ENCODE measurements around the gene GHRL. TPM values are rescaled to one million over a fixed set of nuclear protein-coding genes. Genes with fewer than 3 reads are reported as not detected.

Gene GHRL
- total RNA-seq, 1 donor from 2014 or later = 0.59 TPM

DNA sequence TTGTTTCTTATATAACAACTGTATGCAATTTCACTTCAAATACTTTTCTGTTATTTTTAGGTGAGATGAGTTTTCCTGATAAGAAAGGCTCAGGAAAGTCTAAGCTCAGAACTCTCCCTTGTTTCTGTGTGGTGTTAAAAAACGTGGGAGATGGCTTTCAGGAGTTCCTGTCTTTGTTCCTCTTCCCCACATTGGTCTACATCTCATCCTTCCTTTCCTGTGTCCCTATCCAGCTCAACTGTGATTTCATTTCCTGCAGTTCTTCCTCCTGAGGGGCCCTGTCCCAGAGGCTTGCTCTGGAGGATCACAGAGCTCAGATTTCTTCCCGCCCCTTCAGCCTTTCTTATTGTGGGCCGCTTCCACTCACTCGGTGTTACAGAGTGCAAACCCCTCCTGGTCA lies 17.0 kb upstream of the GHRL start:
- no peak for DNase-seq (ENCODE audit: extremely low spot score, unreplicated experiment)
- TF ChIP-seq, protein P1, sequence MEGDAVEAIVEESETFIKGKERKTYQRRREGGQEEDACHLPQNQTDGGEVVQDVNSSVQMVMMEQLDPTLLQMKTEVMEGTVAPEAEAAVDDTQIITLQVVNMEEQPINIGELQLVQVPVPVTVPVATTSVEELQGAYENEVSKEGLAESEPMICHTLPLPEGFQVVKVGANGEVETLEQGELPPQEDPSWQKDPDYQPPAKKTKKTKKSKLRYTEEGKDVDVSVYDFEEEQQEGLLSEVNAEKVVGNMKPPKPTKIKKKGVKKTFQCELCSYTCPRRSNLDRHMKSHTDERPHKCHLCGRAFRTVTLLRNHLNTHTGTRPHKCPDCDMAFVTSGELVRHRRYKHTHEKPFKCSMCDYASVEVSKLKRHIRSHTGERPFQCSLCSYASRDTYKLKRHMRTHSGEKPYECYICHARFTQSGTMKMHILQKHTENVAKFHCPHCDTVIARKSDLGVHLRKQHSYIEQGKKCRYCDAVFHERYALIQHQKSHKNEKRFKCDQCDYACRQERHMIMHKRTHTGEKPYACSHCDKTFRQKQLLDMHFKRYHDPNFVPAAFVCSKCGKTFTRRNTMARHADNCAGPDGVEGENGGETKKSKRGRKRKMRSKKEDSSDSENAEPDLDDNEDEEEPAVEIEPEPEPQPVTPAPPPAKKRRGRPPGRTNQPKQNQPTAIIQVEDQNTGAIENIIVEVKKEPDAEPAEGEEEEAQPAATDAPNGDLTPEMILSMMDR (IDR thresholded peaks at IDR 0.05) = no peak
- Mint-ChIP-seq H3K36me3 (ENCODE audit: unreplicated experiment) (peaks cover 68% of the 10 kb centered on the region), H3K4me3 (ENCODE audit: unreplicated experiment) (no peak overlapping the region), H3K27ac (ENCODE audit: unreplicated experiment) (no peak overlapping the region), H3K9me3 (ENCODE audit: unreplicated experiment) (no peaks in the 10 kb centered on the region), H3K27me3 (ENCODE audit: unreplicated experiment) (no peaks in the 10 kb centered on the region), H3K4me1 (ENCODE audit: unreplicated experiment) (peaks cover 3% of the 10 kb centered on the region)

DNA sequence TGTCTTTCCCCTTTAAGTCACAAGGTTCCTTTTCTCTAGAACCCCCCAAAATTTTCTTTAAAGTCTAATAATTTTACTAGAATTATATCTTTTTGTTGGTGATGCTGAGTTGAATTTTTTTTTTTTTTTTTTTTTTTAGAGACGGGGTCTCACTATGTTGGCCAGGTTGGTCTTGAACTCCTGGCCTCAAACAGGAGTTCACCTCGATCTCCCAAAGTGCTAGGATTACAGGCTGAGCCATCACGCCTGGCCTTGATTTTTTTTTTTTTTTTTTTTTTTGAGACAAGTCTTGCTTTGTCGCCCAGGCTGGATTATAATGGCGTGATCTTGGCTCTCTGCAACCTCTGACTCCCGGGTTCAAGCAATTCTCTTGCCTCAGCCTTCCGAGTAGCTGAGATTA lies 15.9 kb upstream of the GHRL start:
- Mint-ChIP-seq H3K27me3 (ENCODE audit: unreplicated experiment) (no peaks in the 10 kb centered on the region), H3K4me3 (ENCODE audit: unreplicated experiment) (no peak overlapping the region), H3K36me3 (ENCODE audit: unreplicated experiment) (peaks cover 68% of the 10 kb centered on the region), H3K9me3 (ENCODE audit: unreplicated experiment) (no peaks in the 10 kb centered on the region), H3K27ac (ENCODE audit: unreplicated experiment) (no peak overlapping the region), H3K4me1 (ENCODE audit: unreplicated experiment) (peaks cover 2% of the 10 kb centered on the region)
- TF ChIP-seq, protein P1 (IDR thresholded peaks at IDR 0.05) = no peak
- DNase-seq (ENCODE audit: extremely low spot score, unreplicated experiment) = no peak

DNA sequence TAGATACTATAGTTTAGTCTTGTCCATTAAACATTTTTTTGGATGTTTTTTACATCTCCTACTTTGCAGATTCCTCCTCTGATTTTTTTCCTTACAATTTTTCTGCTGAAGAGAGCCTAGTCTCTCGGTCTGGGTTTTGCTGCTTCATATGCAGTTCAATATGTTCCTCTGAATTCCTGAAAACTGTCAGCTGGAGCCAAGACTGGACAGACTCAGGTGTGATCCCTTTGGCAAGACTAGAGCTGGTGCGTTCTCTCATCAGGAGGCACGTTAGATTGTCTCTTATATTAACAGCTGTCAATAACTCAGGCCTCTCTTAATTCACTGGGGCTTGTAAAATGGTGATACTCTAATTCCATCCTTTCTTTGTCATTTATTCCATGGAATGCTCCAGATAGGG lies 13.4 kb upstream of the GHRL start:
- TF ChIP-seq, protein P1 (IDR thresholded peaks at IDR 0.05) = no peak
- peaks cover 70% of the 10 kb centered on the region for H3K36me3 Mint-ChIP-seq (ENCODE audit: unreplicated experiment)
- H3K27ac Mint-ChIP-seq (ENCODE audit: unreplicated experiment) = no peak overlapping the region

DNA sequence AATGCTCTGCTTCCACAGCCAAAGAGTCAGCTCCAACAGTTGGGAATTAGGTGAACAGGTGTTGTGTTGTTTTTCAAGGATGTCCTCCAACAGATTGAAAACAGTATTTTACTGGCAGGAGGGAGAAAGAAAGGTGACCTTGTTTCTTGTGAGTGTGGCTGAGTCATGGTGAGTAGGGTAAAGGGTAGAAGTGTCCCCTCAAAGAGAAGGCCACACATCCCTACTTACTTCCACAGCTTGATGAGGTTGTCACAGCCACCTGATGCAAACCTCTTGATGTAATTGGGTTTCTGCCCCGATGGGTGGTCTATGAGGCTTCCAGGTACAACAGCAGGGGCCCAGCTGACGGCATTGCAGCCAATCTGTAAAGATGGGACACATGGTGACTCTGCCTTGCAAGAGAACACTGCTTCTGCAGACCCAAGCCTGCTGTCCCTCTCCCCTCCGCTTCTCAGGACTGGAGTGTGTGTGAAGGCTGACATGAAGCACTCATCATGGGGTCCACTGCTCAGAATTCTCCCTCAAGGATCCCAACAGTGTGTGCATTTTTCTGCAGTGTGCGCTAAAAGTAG lies 12.7 kb upstream of the GHRL start:
- peaks cover 69% of the 10 kb centered on the region for H3K36me3 Mint-ChIP-seq (ENCODE audit: unreplicated experiment)

More for the DNA sequence above, 13.4 kb upstream of the GHRL start:
- no peaks in the 10 kb centered on the region for H3K9me3 Mint-ChIP-seq (ENCODE audit: unreplicated experiment)
- no peaks in the 10 kb centered on the region for H3K27me3 Mint-ChIP-seq (ENCODE audit: unreplicated experiment)
- DNase-seq (ENCODE audit: extremely low spot score, unreplicated experiment) = no peak
- no peak overlapping the region for H3K4me3 Mint-ChIP-seq (ENCODE audit: unreplicated experiment)
- no peaks in the 10 kb centered on the region for H3K4me1 Mint-ChIP-seq (ENCODE audit: unreplicated experiment)

DNA sequence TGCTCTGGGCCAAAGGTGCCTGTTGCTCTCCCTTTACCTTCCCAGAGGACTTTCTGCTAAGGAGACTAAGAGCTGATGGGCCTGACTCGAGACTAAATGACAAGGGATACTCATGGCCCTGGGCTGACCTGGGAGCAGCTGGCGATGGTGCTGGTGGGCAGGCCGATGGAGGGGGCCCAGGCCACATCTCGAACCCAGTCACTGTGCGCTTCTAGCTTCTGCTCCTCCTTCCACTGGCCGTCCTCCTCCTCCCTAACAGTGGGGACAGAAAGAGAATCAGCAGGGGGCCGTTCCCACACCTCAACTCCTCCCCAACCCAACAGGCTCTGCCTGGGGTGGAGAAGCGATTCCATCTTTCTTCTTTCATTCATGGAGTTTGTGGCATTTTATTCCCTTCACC lies 12.2 kb upstream of the GHRL start:
- H3K36me3 Mint-ChIP-seq (ENCODE audit: unreplicated experiment) = peaks cover 68% of the 10 kb centered on the region
- H3K27ac Mint-ChIP-seq (ENCODE audit: unreplicated experiment) = no peak overlapping the region

More for the DNA sequence above, 12.7 kb upstream of the GHRL start:
- DNase-seq (ENCODE audit: extremely low spot score, unreplicated experiment) = no peak
- TF ChIP-seq, protein P1 (IDR thresholded peaks at IDR 0.05) = no peak
- Mint-ChIP-seq H3K27me3 (ENCODE audit: unreplicated experiment) (no peaks in the 10 kb centered on the region), H3K4me3 (ENCODE audit: unreplicated experiment) (no peak overlapping the region), H3K9me3 (ENCODE audit: unreplicated experiment) (no peaks in the 10 kb centered on the region), H3K27ac (ENCODE audit: unreplicated experiment) (no peak overlapping the region), H3K4me1 (ENCODE audit: unreplicated experiment) (no peaks in the 10 kb centered on the region)

More for the DNA sequence above, 12.2 kb upstream of the GHRL start:
- Mint-ChIP-seq H3K9me3 (ENCODE audit: unreplicated experiment) (no peaks in the 10 kb centered on the region), H3K4me3 (ENCODE audit: unreplicated experiment) (no peak overlapping the region), H3K4me1 (ENCODE audit: unreplicated experiment) (no peaks in the 10 kb centered on the region), H3K27me3 (ENCODE audit: unreplicated experiment) (no peaks in the 10 kb centered on the region)
- DNase-seq (ENCODE audit: extremely low spot score, unreplicated experiment) = no peak
- TF ChIP-seq, protein P1 (IDR thresholded peaks at IDR 0.05) = no peak
